Endothelial cell of umbilical vein (primary cell): ENCODE results near the gene ANKRD28. TPM values are rescaled to one million over a fixed set of nuclear protein-coding genes. Genes with fewer than 3 reads are reported as not detected.

Source experiments
- BruUV-seq: library from RNA; stranded (reverse); fragments of 400-500 nt; replicated peaks from 2 replicates; lab custom pipeline; 2021; lab: Mats Ljungman, UMichigan
- CTCF ChIA-PET: fragments of 300-600, 350-600 bp; sonication (Branson Sonifier 250); formaldehyde crosslinking; loops from one replicate; lab custom pipeline; 2021; ENCODE audit warnings: antibody characterized with exemption, inconsistent platforms; lab: Charles Lee
- POLR2A ChIA-PET: fragments of 300-600, 350-600 bp; sonication (Branson Sonifier 250); formaldehyde crosslinking; loops from one replicate; lab custom pipeline; 2021; ENCODE audit warnings: antibody characterized with exemption, inconsistent platforms; lab: Charles Lee
- DNase-seq: peaks from one replicate; pipeline ENCODE4 v3.0.0-alpha.2; 2011; ENCODE audit warnings: low read depth, low spot score
- FAIRE-seq: peaks from 2 replicates; lab custom pipeline; 2011; peaks lifted over from hg19 to GRCh38; lab: Jason Lieb, UNC
- H2AFZ ChIP-seq: 2 replicates; pipeline ENCODE4 v1.6.0; 2012; ENCODE audit warnings: low read depth, low read length, control low read depth, inconsistent platforms
- H3K27ac ChIP-seq: 2 replicates; pipeline ENCODE4 v1.5.1; 2011; ENCODE audit warnings: low read depth, mild to moderate bottlenecking, control low read depth, low read length, moderate library complexity; ENCODE audit not compliant: insufficient read depth
- H3K27me3 ChIP-seq, 2 experiments: 2 replicates each; pipeline versions ENCODE4 v1.6.0 to v1.6.1; 2011; ENCODE audit warnings: low read length in 2 of 2, mixed read lengths in 1 of 2; ENCODE audit not compliant: control insufficient read depth in 2 of 2, insufficient read depth in 2 of 2
- H3K36me3 ChIP-seq, 2 experiments: 2 replicates in 1 of 2; 3 replicates in 1 of 2; pipeline ENCODE4 v1.5.1; 2011; ENCODE audit warnings: low read length in 2 of 2, mild to moderate bottlenecking in 1 of 2, moderate library complexity in 1 of 2; ENCODE audit not compliant: control insufficient read depth in 2 of 2, insufficient read depth in 2 of 2; ENCODE audit errors: extremely low read depth in 1 of 2
- H3K4me1 ChIP-seq: 3 replicates; pipeline ENCODE4 v1.5.1; 2011; ENCODE audit warnings: mild to moderate bottlenecking, low read length; ENCODE audit not compliant: control insufficient read depth, insufficient read depth; ENCODE audit errors: extremely low read depth
- H3K4me2 ChIP-seq: 2 replicates; pipeline ENCODE4 v1.6.1; 2011; ENCODE audit warnings: low read length, control low read depth, mixed read lengths; ENCODE audit not compliant: insufficient read depth
- H3K4me3 ChIP-seq, 3 experiments: fragments of 200-600 bp in 1 of 3; sonication (generic), shearing (Covaris generic) in 1 of 3; replicated peaks in 1 of 3; 2 replicates each; pipeline ENCODE4 v1.5.1; 2011 to 2016; ENCODE audit warnings: control low read depth in 3 of 3, low read length in 3 of 3, mild to moderate bottlenecking in 2 of 3, inconsistent platforms in 1 of 3, low read depth in 1 of 3, moderate library complexity in 1 of 3; ENCODE audit not compliant: insufficient read depth in 1 of 3
- H3K79me2 ChIP-seq: 2 replicates; pipeline ENCODE4 v1.6.0; 2012; ENCODE audit warnings: low read length, inconsistent platforms; ENCODE audit not compliant: control insufficient read depth, insufficient read depth
- H3K9ac ChIP-seq: replicated peaks from 2 replicates; pipeline ENCODE3; 2011; ENCODE audit warnings: low read length, control low read depth; ENCODE audit not compliant: insufficient read depth; ENCODE audit errors: extremely low read depth
- H3K9me1 ChIP-seq: replicated peaks from 3 replicates; pipeline ENCODE4 v1.6.0; 2011; ENCODE audit warnings: mild to moderate bottlenecking, low read length; ENCODE audit not compliant: control insufficient read depth, insufficient read depth; ENCODE audit errors: extremely low read depth
- H3K9me3 ChIP-seq: replicated peaks from 2 replicates; pipeline ENCODE4 v1.5.1; 2012; ENCODE audit warnings: low read length, inconsistent platforms; ENCODE audit not compliant: control insufficient read depth, insufficient read depth
- H4K20me1 ChIP-seq: replicated peaks from 2 replicates; pipeline ENCODE3; 2011; ENCODE audit warnings: mild to moderate bottlenecking, low read length; ENCODE audit not compliant: control insufficient read depth, insufficient read depth; ENCODE audit errors: extremely low read depth
- EZH2 ChIP-seq: IDR thresholded peaks from 2 replicates; pipeline ENCODE4 v1.6.1; 2012; ENCODE audit warnings: borderline replicate concordance, low read depth, mild to moderate bottlenecking, moderate library complexity, low read length, inconsistent platforms; ENCODE audit not compliant: severe bottlenecking
- FOS ChIP-seq: IDR thresholded peaks from 2 replicates; pipeline ENCODE4 v1.6.1; 2011; ENCODE audit warnings: mild to moderate bottlenecking, low read length, moderate library complexity, borderline replicate concordance; ENCODE audit not compliant: insufficient read depth
- GATA2 ChIP-seq: IDR thresholded peaks from 2 replicates; pipeline ENCODE4 v1.7.0; 2011; ENCODE audit warnings: low read depth, mild to moderate bottlenecking, moderate library complexity, mixed read lengths, low read length; ENCODE audit not compliant: insufficient read length, insufficient read depth
- JUN ChIP-seq: IDR thresholded peaks from 2 replicates; pipeline ENCODE4 v1.6.1; 2011; ENCODE audit warnings: borderline replicate concordance, low read depth; ENCODE audit not compliant: insufficient read length, insufficient read depth
- MAX ChIP-seq: IDR thresholded peaks from 2 replicates; pipeline ENCODE4 v1.6.1; 2011; ENCODE audit not compliant: insufficient read depth, insufficient read length
- MYC ChIP-seq: IDR thresholded peaks from one replicate; pipeline ENCODE4 v1.6.1; 2011; ENCODE audit warnings: mild to moderate bottlenecking, low read depth, low read length
- POLR2A ChIP-seq: IDR thresholded peaks from 2 replicates; pipeline ENCODE4 v1.6.1; 2012; ENCODE audit warnings: low read depth, mild to moderate bottlenecking, control low read depth, low read length
- POLR2AphosphoS5 ChIP-seq: IDR thresholded peaks from 2 replicates; pipeline ENCODE4 v1.6.1; 2012; ENCODE audit warnings: low read depth, mild to moderate bottlenecking, control low read depth, low read length, moderate library complexity; ENCODE audit not compliant: insufficient read depth
- dilution Hi-C: fragments of 300-500 bp; cut with MboI; formaldehyde crosslinking; loops from one replicate; pipeline ENCODE4 v1.15.0; 2019; ENCODE audit warnings: low sequenced_read_pairs; ENCODE audit not compliant: extremely low pct_ligation_motif_present
- intact Hi-C: fragments of 100-400 bp; cut with micrococcal nuclease; formaldehyde crosslinking; loops from one replicate; pipeline ENCODE4 v1.10.0; 2022
- polyA plus RNA-seq, 4 experiments: library from polyadenylated mRNA; depleted of rRNA in 3 of 4; stranded (reverse) in 3 of 4; unstranded in 1 of 4; fragments of >200 nt; gene quantifications; 2 replicates each; pipeline versions ENCODE4 v1.2.1 to v1.2.3, GENCODE V29; 2011 to 2012; ENCODE audit warnings: missing spikeins in 1 of 4
- total RNA-seq: library from RNA; stranded (reverse); gene quantifications from 2 replicates; pipeline ENCODE4 v1.2.3, GENCODE V29; 2021
- TF ChIP-seq, protein P1 (sequence below), 2 donors: IDR thresholded peaks; 1 replicate in 1 of 2; 2 replicates in 1 of 2; pipeline ENCODE4 v1.5.1; 2011; ENCODE audit warnings: low read length in 2 of 2, mild to moderate bottlenecking in 2 of 2, moderate library complexity in 2 of 2, control low read depth in 1 of 2, inconsistent platforms in 1 of 2, low read depth in 1 of 2; ENCODE audit not compliant: insufficient read depth in 1 of 2; ENCODE audit errors: extremely low read depth in 1 of 2

ANKRD28 gene
- total and polyA plus RNA-seq, 2 donors (not counting 3 experiments of a cell fraction or from before 2014, with no cell fraction given) = 36.7 to 97.3 TPM

- Histone ChIP-seq H3K36me3 (peaks cover 0 to 6% of the 10 kb centered on the region in 2 experiments), H3K9me3 (no peaks in the 10 kb centered on the region), H3K4me1 (peaks cover 17% of the 10 kb centered on the region), H3K4me3 (no peak overlapping the region), H2AFZ (no peak overlapping the region), H3K79me2 (peaks cover 60% of the 10 kb centered on the region), H3K27me3 (no peaks in the 10 kb centered on the region), H3K9me1 (no peaks in the 10 kb centered on the region), H3K27ac (peak overlapping the region; percentile 89), H3K9ac (peak overlapping the region; percentile 68), H4K20me1 (no peaks in the 10 kb centered on the region), H3K4me2 (peak overlapping the region; percentile 50)
- ChIA-PET CTCF (interaction anchor here (1.1 to 1.3 kb wide), 5 partner anchors 11 to 168 kb away, joined by 3 to 5 read pairs (median 3); partner anchors contain the start of genes BTD and HACL1), POLR2A (no interaction called here)
- DNase-seq = no peak
- intact Hi-C loops = loop anchor here (1.0 kb wide), 5 partner anchors 26 to 168 kb away; partner anchors contain the start of genes BTD and HACL1
- TF ChIP-seq POLR2AphosphoS5 (no peak), MYC (no peak), GATA2 (no peak), FOS (no peak), JUN (no peak), POLR2A (no peak), EZH2 (no peak), MAX (no peak)
- TF ChIP-seq, protein P1, sequence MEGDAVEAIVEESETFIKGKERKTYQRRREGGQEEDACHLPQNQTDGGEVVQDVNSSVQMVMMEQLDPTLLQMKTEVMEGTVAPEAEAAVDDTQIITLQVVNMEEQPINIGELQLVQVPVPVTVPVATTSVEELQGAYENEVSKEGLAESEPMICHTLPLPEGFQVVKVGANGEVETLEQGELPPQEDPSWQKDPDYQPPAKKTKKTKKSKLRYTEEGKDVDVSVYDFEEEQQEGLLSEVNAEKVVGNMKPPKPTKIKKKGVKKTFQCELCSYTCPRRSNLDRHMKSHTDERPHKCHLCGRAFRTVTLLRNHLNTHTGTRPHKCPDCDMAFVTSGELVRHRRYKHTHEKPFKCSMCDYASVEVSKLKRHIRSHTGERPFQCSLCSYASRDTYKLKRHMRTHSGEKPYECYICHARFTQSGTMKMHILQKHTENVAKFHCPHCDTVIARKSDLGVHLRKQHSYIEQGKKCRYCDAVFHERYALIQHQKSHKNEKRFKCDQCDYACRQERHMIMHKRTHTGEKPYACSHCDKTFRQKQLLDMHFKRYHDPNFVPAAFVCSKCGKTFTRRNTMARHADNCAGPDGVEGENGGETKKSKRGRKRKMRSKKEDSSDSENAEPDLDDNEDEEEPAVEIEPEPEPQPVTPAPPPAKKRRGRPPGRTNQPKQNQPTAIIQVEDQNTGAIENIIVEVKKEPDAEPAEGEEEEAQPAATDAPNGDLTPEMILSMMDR (IDR thresholded peaks at IDR 0.05; ENCODE audit: extremely low read depth in 1 of 2, insufficient read depth in 1 of 2, low read depth in 1 of 2, low read length in 2 of 2) = no peak
- dilution Hi-C loops = no loop called here
- BruUV-seq = TSS peak; percentile 96
- no peak for FAIRE-seq
Measured at GRCh38 chr3:15769256-15769915, 28.4 kb downstream of the ANKRD28 start.
